Stimulated activated CD8-positive, alpha-beta memory T cell treated with anti-CD3 and anti-CD28 coated beads, Interleukin-7, amount 100 ng/mL, for 4 hours (primary cell): ENCODE results near the gene GRIN3B.
A peak's percentile ranks its signal among the peaks of the same experiment; 100 is the strongest.

ENCODE experiments used
- DNase-seq, 2 donors: peaks; one replicate each; pipeline ENCODE4 v3.0.0-alpha.2; 2020; ENCODE audit warnings: low read depth in 2 of 2

GRIN3B gene

DNA sequence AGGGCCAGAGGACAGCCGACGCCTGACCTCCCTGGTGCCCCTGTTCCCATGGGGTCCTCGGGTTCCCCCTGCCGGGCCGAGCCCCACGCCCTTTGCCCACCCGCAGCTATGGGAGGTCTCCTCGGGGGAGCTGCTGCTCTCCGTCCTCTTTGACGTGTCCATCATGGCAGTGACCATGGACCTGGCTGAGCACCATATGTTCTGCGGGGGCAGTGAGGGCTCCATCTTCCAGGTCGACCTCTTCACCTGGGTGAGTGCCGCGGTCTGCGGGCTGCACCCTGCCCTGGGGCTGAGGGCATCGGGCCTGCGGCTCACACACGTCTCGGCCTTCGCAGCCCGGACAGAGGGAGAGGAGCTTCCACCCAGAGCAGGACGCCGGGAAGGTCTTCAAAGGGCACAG lies 9.5 kb upstream of the GRIN3B start:
- no peak for DNase-seq

- DNase-seq: peak; percentile 27 to 29
These were observed 8.9 kb upstream of the GRIN3B start for GRCh38 chr19:991174-991931.

DNA sequence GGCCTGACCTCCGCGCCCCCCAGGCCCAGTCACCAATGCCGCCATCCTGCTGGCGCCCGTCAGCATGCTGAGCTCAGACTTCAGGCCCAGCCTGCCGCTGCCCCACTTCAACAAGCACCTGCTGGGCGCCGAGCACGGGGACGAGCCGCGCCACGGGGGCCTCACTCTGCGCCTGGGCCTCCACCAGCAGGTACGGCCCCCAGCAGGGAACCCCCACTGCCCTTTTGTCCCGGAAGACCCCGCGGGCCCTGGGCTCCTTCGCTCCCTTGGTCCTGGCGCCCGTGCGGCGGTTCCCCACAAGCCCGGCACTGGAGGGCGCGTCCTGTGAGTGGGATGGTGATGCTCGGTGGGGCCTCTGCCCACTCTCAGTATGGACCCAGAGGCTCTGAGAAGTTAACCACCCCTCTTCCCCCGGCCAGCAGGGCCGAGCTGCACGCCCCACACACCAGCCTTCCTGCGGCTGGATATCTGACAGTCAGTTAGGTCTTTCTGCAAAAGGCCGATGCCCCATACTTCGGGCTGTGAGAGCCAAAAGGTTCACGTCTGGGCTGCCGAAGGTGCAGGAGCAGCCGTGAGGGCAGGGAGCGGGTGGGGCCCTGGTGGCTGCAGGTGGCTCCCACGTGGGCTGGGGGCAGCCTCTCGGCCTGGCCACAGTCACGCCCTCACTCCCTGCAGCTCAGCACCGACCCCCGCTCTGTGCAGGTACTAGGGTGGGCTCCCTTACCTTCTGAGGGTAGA lies 8.1 kb upstream of the GRIN3B start:
- DNase-seq: no peak

DNA sequence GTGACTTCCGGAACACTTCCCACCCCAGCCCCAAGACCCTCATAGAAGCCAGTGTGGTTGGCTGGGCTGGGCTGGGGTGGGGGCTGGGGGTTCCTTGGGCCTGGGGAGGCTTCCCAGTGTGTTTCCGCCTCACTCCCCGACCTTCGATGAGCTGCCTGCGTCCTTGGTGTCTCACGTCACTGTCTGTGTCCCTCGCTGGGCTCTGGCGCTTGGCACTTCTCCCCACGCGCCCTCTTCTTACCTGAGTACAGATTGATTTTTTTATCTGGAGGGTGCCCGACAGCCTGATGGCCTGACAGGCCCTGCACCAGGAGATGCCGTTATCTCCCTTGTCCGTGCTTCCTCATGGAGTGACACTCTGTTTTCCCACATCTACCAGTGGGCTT lies 7.6 kb upstream of the GRIN3B start:
- no peak for DNase-seq

- DNase-seq: no peak
These were observed 6.8 kb upstream of the GRIN3B start for GRCh38 chr19:993361-993830.

DNA sequence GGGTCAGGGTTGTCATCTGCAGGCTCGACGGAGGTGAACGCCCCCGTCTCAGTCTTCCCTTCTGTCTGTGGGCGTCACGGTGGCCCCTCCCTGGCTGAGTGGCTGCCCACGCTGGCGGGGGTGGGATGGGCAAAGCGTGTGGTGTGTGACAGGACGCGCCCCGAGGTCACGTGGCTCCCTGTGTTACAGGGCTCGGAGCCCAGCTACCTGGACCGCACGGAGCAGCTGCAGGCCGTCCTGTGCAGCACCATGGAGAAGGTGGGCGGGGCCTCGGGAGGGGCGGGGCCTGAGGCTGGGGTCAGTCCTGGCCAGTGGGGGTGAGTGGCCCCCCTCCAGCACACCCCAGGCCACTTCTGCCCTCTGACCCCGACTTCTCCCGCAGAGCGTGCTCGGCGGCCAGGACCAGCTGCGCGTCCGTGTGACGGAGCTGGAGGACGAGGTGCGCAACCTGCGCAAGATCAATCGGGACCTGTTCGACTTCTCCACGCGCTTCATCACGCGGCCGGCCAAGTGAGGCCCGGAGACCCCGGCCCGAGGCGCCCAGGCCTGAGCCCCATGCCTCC lies 6.3 kb upstream of the GRIN3B start:
- DNase-seq: no peak

DNA sequence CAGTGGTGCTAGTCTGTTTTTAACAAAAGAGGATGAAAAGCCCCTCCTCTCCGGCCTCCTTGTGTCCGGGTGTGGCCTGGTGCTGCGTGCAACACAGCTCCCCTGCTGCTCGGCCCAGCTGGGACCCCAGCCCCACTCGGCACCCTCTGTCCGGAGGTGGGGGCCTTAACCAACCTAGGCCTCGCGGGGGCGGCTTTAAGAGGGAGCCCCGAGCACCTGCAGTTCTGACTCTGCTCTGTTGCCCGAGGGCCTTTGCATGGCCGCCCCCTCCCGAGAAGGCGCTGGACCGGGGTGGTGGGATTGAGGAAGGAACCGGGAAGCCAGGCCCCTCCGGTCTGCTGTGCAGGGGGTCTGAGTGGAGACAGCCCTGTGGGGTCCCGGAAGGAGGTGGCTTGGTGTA lies 5.7 kb upstream of the GRIN3B start:
- no peak for DNase-seq

DNA sequence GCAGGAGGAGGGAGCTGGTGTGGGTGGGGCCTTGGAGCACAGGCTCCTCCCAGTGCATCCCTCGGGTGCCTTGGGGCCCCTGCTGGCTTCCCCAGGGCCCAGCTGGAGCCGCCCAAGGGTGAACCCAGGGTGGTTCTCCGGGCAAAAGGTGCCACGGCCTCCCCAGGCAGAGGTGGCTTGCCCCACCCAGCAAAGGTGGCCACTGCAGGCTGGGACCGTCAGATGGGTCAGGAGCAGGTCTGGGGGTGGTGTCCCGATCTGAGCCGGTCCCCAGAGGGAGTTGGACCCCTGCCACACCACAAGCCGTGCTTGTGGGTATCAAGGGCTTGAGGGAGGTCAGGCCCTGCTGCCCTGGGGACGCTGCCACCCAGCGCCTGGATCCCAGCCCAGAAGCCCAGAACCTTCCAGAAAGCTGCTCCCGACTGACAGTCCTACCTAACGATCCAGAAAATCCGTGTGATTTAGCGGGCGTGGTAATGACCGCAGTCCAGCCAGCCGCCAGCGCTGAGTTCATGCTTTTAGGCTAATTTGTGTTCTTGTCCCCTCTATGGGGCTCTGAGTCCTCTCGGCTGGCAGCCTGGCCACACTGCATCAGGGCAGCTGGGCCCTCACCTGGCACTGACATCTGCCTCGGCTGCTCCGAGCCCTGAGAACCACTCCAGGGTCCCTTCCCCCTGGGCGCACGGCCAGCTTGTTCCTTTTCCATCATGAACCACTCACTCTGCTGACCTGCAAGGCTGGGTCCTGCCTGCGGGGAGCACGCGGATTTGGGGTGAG lies 5.0 kb upstream of the GRIN3B start:
- no peak for DNase-seq

DNA sequence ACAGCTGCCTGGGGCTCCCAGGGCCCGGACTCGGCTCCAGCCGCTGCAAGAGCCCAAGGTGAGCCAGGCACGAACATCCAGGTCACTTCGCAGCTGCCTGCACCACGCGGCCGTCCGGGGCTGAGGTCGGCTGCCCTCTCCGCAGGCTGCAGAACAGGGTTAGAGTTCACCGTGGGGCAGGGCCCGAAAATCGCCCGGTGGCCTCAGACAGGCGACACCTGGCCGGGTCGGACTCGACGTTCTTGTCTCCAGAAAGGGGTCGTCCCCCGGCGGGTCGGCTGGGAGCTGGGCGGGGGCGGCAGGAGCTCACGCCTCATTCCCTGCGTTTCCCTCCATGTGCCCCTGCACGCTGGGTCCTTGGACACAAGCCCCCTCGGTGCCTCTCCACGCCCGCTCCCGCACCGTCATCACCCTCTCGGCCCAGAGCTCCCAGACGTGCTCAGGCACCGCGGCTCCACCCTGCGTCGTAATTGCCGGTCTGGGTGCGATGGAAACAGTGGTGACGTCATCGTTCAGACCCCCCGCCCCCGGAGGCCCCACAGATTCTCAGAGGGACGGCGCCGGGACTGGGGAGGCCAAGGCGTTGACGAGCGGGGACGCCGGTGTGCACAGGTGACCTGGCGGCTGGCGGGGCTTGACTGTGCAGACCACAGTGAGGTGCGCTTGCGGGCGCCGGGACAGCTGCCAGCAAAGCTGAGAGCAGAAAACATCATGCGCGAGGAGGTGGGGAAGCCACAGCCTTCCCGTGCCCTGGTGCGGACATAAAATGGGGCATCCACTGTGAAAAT lies 4.0 kb upstream of the GRIN3B start:
- DNase-seq: peak; percentile 42 to 74

GRCh38 chr19:998064-998463 lies 2.2 kb upstream of the GRIN3B start:
- no peak for DNase-seq

GRCh38 chr19:999379-999719 lies 870 bp upstream of the GRIN3B start:
- no peak for DNase-seq

GRCh38 chr19:1000591-1001537 lies 645 bp downstream of the GRIN3B start:
- no peak for DNase-seq

DNA sequence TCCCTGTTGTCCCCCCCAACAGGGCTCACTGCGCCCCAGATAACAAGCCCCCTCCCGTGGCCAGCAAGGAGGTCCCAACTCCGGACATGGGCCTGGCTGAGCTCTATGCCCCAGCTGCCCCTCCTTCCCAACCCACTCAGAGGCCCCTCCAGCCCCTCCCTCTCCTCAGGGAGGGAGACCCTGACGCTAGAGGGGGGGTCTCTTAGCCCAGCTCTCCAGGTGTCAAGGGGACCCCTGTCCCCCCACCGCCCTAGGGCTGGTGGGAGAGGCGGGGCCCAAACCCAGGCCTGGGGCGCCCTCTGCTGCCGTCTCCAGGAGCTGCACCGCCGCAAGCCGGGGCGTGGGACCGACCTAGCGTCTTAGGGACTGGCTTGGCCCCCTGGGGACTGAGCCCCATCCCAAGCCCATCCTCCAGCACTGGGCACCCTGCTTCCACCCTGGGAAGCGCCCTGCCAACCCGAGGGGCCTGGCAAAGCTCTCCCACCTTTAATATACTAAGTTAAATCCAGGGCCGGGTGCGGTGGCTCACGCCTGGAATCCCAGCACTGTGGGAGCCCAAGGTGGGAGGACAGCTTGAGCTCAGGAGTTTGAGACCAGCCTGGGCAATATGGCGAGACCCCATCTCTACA lies 1.4 kb downstream of the GRIN3B start:
- DNase-seq: peak; percentile 26 to 50

GRCh38 chr19:1002600-1002999 lies 2.4 kb downstream of the GRIN3B start:
- DNase-seq: no peak

DNA sequence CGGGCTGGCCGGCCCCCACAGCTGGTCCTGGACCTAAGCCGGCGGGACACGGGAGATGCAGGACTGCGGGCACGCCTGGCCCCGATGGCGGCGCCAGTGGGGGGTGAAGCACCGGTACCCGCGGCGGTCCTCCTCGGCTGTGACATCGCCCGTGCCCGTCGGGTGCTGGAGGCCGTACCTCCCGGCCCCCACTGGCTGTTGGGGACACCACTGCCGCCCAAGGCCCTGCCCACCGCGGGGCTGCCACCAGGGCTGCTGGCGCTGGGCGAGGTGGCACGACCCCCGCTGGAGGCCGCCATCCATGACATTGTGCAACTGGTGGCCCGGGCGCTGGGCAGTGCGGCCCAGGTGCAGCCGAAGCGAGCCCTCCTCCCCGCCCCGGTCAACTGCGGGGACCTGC lies 3.1 kb downstream of the GRIN3B start:
- DNase-seq: no peak

- DNase-seq: no peak
These were observed 4.1 kb downstream of the GRIN3B start for GRCh38 chr19:1004204-1004802.

DNA sequence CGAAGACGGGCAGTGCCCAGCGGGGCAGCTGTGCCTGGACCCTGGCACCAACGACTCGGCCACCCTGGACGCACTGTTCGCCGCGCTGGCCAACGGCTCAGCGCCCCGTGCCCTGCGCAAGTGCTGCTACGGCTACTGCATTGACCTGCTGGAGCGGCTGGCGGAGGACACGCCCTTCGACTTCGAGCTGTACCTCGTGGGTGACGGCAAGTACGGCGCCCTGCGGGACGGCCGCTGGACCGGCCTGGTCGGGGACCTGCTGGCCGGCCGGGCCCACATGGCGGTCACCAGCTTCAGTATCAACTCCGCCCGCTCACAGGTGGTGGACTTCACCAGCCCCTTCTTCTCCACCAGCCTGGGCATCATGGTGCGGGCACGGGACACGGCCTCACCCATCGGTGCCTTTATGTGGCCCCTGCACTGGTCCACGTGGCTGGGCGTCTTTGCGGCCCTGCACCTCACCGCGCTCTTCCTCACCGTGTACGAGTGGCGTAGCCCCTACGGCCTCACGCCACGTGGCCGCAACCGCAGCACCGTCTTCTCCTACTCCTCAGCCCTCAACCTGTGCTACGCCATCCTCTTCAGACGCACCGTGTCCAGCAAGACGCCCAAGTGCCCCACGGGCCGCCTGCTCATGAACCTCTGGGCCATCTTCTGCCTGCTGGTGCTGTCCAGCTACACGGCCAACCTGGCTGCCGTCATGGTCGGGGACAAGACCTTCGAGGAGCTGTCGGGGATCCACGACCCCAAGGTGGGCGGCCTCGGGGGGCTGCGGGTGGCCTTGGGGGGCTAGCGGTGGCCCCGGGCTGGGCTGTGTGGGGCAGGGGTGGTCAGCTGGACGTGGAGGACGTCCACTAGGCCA lies 4.8 kb downstream of the GRIN3B start:
- DNase-seq: no peak

GRCh38 chr19:1006711-1007398 lies 6.6 kb downstream of the GRIN3B start:
- no peak for DNase-seq
